HEK293 (cell line): ENCODE data around the gene LY86.
A peak's percentile ranks its signal among the peaks of the same experiment; 100 is the strongest.

Experiments
- CTCF ChIA-PET: fragments of 350-600 bp; formaldehyde crosslinking; extraction: SDS; loops from one replicate; lab custom pipeline; 2021; ENCODE audit warnings: antibody characterized with exemption; lab: Yijun Ruan, JAX
- POLR2A ChIA-PET: fragments of 300-600 bp; formaldehyde crosslinking; extraction: SDS; loops from one replicate; lab custom pipeline; 2020; ENCODE audit warnings: antibody characterized with exemption, inconsistent platforms; lab: Yijun Ruan, JAX
- H3K27ac ChIP-seq: fragments of 200-500 bp; sonication (Bioruptor generic); 2 replicates; pipeline ENCODE4 v1.5.1; 2014; ENCODE audit warnings: low read depth, low read length, control low read depth, inconsistent platforms; ENCODE audit errors: extremely low read depth
- H3K36me3 ChIP-seq, 2 experiments: fragments of 200-500 bp in 1 of 2; sonication (Bioruptor generic) in 1 of 2; 1 replicate in 1 of 2; 2 replicates in 1 of 2; pipeline ENCODE4 v1.5.1; 2014 to 2017; ENCODE audit warnings: inconsistent platforms in 2 of 2, low read length in 2 of 2; ENCODE audit not compliant: control insufficient read depth in 2 of 2, insufficient read depth in 1 of 2
- H3K4me1 ChIP-seq: fragments of 200-500 bp; sonication (Bioruptor generic); 2 replicates; pipeline ENCODE4 v1.5.1; 2014; ENCODE audit warnings: mild to moderate bottlenecking, low read length, inconsistent platforms; ENCODE audit not compliant: control insufficient read depth, insufficient read depth
- H3K4me3 ChIP-seq: 2 replicates; pipeline ENCODE4 v1.5.1; 2011; ENCODE audit warnings: low read depth, mild to moderate bottlenecking, control low read depth, low read length, moderate library complexity
- H3K9me3 ChIP-seq: fragments of 200-500 bp; sonication (Bioruptor generic); 2 replicates; pipeline ENCODE4 v1.5.1; 2014; ENCODE audit warnings: low read depth, low read length, inconsistent platforms; ENCODE audit not compliant: control insufficient read depth, insufficient read depth
- BCL11B ChIP-seq: fragments of 450-650 bp; formaldehyde crosslinking; IDR thresholded peaks from 2 replicates; pipeline ENCODE4 v1.5.1; 2016; ENCODE audit warnings: low read depth, missing biosample characterization, missing genetic modification characterization
- FEZF1 ChIP-seq: fragments of 450-650 bp; formaldehyde crosslinking; IDR thresholded peaks from 2 replicates; pipeline ENCODE4 v1.5.1; 2016; ENCODE audit warnings: missing biosample characterization, missing genetic modification characterization
- HIC1 ChIP-seq: fragments of 450-650 bp; formaldehyde crosslinking; IDR thresholded peaks from 2 replicates; pipeline ENCODE4 v1.5.1; 2016; ENCODE audit warnings: missing biosample characterization, missing genetic modification characterization
- IKZF3 ChIP-seq: fragments of 450-650 bp; IDR thresholded peaks from 2 replicates; pipeline ENCODE4 v1.5.0; 2018; ENCODE audit warnings: missing biosample characterization, mild to moderate bottlenecking, missing genetic modification characterization, moderate library complexity
- INSM2 ChIP-seq: fragments of 450-650 bp; formaldehyde crosslinking; IDR thresholded peaks from 2 replicates; pipeline ENCODE4 v1.5.1; 2016; ENCODE audit warnings: missing biosample characterization, missing genetic modification characterization
- PRDM1 ChIP-seq: fragments of 450-650 bp; formaldehyde crosslinking; IDR thresholded peaks from 2 replicates; pipeline ENCODE4; 2016; ENCODE audit warnings: missing biosample characterization, missing genetic modification characterization
- PRDM6 ChIP-seq: fragments of 450-650 bp; formaldehyde crosslinking; IDR thresholded peaks from 2 replicates; pipeline ENCODE4 v1.5.1; 2017; ENCODE audit warnings: missing biosample characterization, missing genetic modification characterization
- TRIM28 ChIP-seq: IDR thresholded peaks from 2 replicates; pipeline ENCODE4 v1.6.1; 2011; ENCODE audit warnings: low read length, control low read depth, borderline replicate concordance
- YY1 ChIP-seq: fragments of 450-650 bp; formaldehyde crosslinking; IDR thresholded peaks from 2 replicates; pipeline ENCODE4 v1.5.1; 2018; ENCODE audit warnings: missing biosample characterization, missing genetic modification characterization
- ZIC2 ChIP-seq: fragments of 450-650 bp; formaldehyde crosslinking; IDR thresholded peaks from 2 replicates; pipeline ENCODE4 v1.5.1; 2016; ENCODE audit warnings: missing biosample characterization, missing genetic modification characterization
- ZNF121 ChIP-seq: fragments of 450-650 bp; formaldehyde crosslinking; IDR thresholded peaks from 2 replicates; pipeline ENCODE4 v1.5.1; 2016; ENCODE audit warnings: missing biosample characterization, missing genetic modification characterization
- ZNF132 ChIP-seq: fragments of 450-650 bp; formaldehyde crosslinking; IDR thresholded peaks from 2 replicates; pipeline ENCODE4 v1.5.1; 2017; ENCODE audit warnings: missing biosample characterization, missing genetic modification characterization, borderline replicate concordance
- ZNF140 ChIP-seq: fragments of 450-650 bp; formaldehyde crosslinking; IDR thresholded peaks from 2 replicates; pipeline ENCODE4 v1.5.1; 2016; ENCODE audit warnings: missing biosample characterization, missing genetic modification characterization
- ZNF350 ChIP-seq: fragments of 450-650 bp; formaldehyde crosslinking; IDR thresholded peaks from 2 replicates; pipeline ENCODE4 v1.5.0; 2017; ENCODE audit warnings: missing biosample characterization, mild to moderate bottlenecking, missing genetic modification characterization
- ZNF560 ChIP-seq: fragments of 450-650 bp; formaldehyde crosslinking; IDR thresholded peaks from 2 replicates; pipeline ENCODE4 v1.5.1; 2017; ENCODE audit warnings: missing biosample characterization, missing genetic modification characterization, borderline replicate concordance
- ZNF580 ChIP-seq: fragments of 450-650 bp; formaldehyde crosslinking; IDR thresholded peaks from 2 replicates; pipeline ENCODE4 v1.5.1; 2016; ENCODE audit warnings: missing biosample characterization, missing genetic modification characterization
- ZNF626 ChIP-seq: fragments of 450-650 bp; sonication (Bioruptor Pico); formaldehyde crosslinking; IDR thresholded peaks from 2 replicates; pipeline ENCODE4 v1.5.1; 2018; ENCODE audit warnings: missing biosample characterization, missing genetic modification characterization, inconsistent platforms
- ZNF792 ChIP-seq: fragments of 450-650 bp; formaldehyde crosslinking; IDR thresholded peaks from 2 replicates; pipeline ENCODE4 v1.5.1; 2016; ENCODE audit warnings: missing biosample characterization, missing genetic modification characterization
- ZSCAN5A ChIP-seq: fragments of 450-650 bp; formaldehyde crosslinking; IDR thresholded peaks from 2 replicates; pipeline ENCODE4 v1.5.1; 2016; ENCODE audit warnings: missing biosample characterization, missing genetic modification characterization

LY86 gene

GRCh38 chr6:6688283-6688682, 99.8 kb downstream of the LY86 start (continued):
- peak; percentile 41; the same call in 1 of the 2 replicates for TF ChIP-seq PRDM6 (tag by site-specific recombination)
- no peak for TF ChIP-seq YY1 (tag by site-specific recombination)
- 0 out of 2 replicates have a peak, but pooled peaks have one; percentile 8 for TF ChIP-seq ZIC2 (tag by site-specific recombination)
- TF ChIP-seq HIC1 (tag by site-specific recombination) = no peak
- peak; percentile 79 for TF ChIP-seq PRDM1 (tag by site-specific recombination)
- TF ChIP-seq ZNF580 (tag by site-specific recombination) = no peak
- TF ChIP-seq IKZF3 (tag by site-specific recombination) = no peak
- no peak for TF ChIP-seq ZNF140 (tag by site-specific recombination)
- no peak for TF ChIP-seq ZNF792 (tag by site-specific recombination)
- TF ChIP-seq ZSCAN5A (tag by site-specific recombination) = no peak
- no peak for TF ChIP-seq INSM2 (tag by site-specific recombination)
- 0 out of 2 replicates have a peak, but pooled peaks have one; percentile 24 for TF ChIP-seq FEZF1
- TF ChIP-seq BCL11B (tag by site-specific recombination) = no peak
- TF ChIP-seq ZNF121 (tag by site-specific recombination) = no peak
- TF ChIP-seq ZNF560 (tag by site-specific recombination) = no peak

- Histone ChIP-seq H3K36me3 (no peaks in the 10 kb centered on the region), H3K4me3 (no peak overlapping the region), H3K9me3 (no peaks in the 10 kb centered on the region), H3K27ac (no peak overlapping the region), H3K4me1 (peaks cover 6% of the 10 kb centered on the region; the same call in 1 of the 2 replicates)
- ChIA-PET CTCF (interaction anchor here (1.2 kb wide), 1 partner anchor 12 kb away, joined by 3 read pairs; no protein-coding TSS in a partner anchor), POLR2A (no interaction called here)
- no peak for TF ChIP-seq TRIM28
- TF ChIP-seq ZNF626 (tag by site-specific recombination) = no peak
- no peak for TF ChIP-seq ZNF132 (tag by site-specific recombination)
- TF ChIP-seq ZNF350 = no peak
Observed at GRCh38 chr6:6688951-6689350, 100.4 kb downstream of the LY86 start.
